GM12878 (cell line): ENCODE measurements around the gene IFNL1. TPM values are rescaled to one million over a fixed set of nuclear protein-coding genes. Genes with fewer than 3 reads are reported as not detected.

Experiments
- ATAC-seq: fragments of 200-7000 bp; cut with Tn5 transposase; 3 replicates; pipeline ENCODE4 v1.9.1; 2020; ENCODE audit warnings: mild to moderate bottlenecking, moderate library complexity
- BruUV-seq: library from RNA; stranded (reverse); fragments of 400-500 nt; replicated peaks from 2 replicates; lab custom pipeline; 2021; lab: Mats Ljungman, UMichigan
- CTCF ChIA-PET: fragments of 300-600 bp; sonication (Branson Sonifier 250); formaldehyde crosslinking; extraction: SDS; loops from one replicate; lab custom pipeline; 2021; ENCODE audit warnings: inconsistent platforms; lab: Yijun Ruan, JAX
- POLR2A ChIA-PET: fragments of 350-600 bp; formaldehyde crosslinking; extraction: SDS; loops from one replicate; lab custom pipeline; 2021; ENCODE audit warnings: inconsistent platforms; lab: Charles Lee
- RAD21 ChIA-PET: fragments of 300-600 bp; sonication (Branson Sonifier 250); formaldehyde crosslinking; loops from one replicate; lab custom pipeline; 2023; ENCODE audit warnings: antibody characterized with exemption; ENCODE audit not compliant: unreplicated experiment; lab: Charles Lee
- SMC1A ChIA-PET: fragments of 300-600 bp; sonication (Branson Sonifier 250); formaldehyde crosslinking; loops from one replicate; lab custom pipeline; 2023; ENCODE audit not compliant: unreplicated experiment, uncharacterized antibody; lab: Charles Lee
- DNase-seq: peaks from one replicate; pipeline ENCODE4 v3.0.0-alpha.2; 2011; ENCODE audit warnings: low read depth, low spot score
- FAIRE-seq: peaks from 3 replicates; lab custom pipeline; 2011; peaks lifted over from hg19 to GRCh38; lab: Jason Lieb, UNC
- H2AFZ ChIP-seq: 2 replicates; pipeline ENCODE4 v1.6.0; 2011; ENCODE audit warnings: low read depth, low read length, control low read depth; ENCODE audit not compliant: control insufficient read depth
- H3K27ac ChIP-seq: 2 replicates; pipeline ENCODE4 v1.5.1; 2011; ENCODE audit warnings: control low read depth; ENCODE audit not compliant: control insufficient read depth, insufficient read depth
- H3K27me3 ChIP-seq, 2 experiments: replicated peaks in 1 of 2; 2 replicates each; pipeline versions ENCODE4 v1.6.0 to v1.6.1; 2011; ENCODE audit warnings: low read length in 1 of 2; ENCODE audit not compliant: control insufficient read depth in 2 of 2, insufficient read depth in 2 of 2
- H3K36me3 ChIP-seq, 2 experiments: 2 replicates each; pipeline ENCODE4 v1.5.1; 2011; ENCODE audit warnings: low read length in 1 of 2; ENCODE audit not compliant: control insufficient read depth in 2 of 2, insufficient read depth in 2 of 2
- H3K4me1 ChIP-seq: 2 replicates; pipeline ENCODE4 v1.6.1; 2011; ENCODE audit warnings: mild to moderate bottlenecking, low read length, moderate library complexity, mixed read lengths; ENCODE audit not compliant: control insufficient read depth, insufficient read depth
- H3K4me2 ChIP-seq: 2 replicates; pipeline ENCODE4 v1.6.0; 2011; ENCODE audit warnings: control low read depth; ENCODE audit not compliant: control insufficient read depth, insufficient read depth
- H3K4me3 ChIP-seq: fragments of 200-600 bp; sonication (generic); 2 replicates; pipeline ENCODE4 v1.5.1; 2016
- H3K79me2 ChIP-seq: 2 replicates; pipeline ENCODE4 v1.6.0; 2011; ENCODE audit warnings: low read length; ENCODE audit not compliant: control insufficient read depth, insufficient read depth
- H3K9ac ChIP-seq: 2 replicates; pipeline ENCODE4 v1.8.0; 2011; ENCODE audit warnings: low read length, control low read depth, mixed read lengths; ENCODE audit not compliant: control insufficient read depth, insufficient read depth
- H3K9me3 ChIP-seq: replicated peaks from 3 replicates; pipeline ENCODE4 v1.5.1; 2011; ENCODE audit warnings: mild to moderate bottlenecking, low read length; ENCODE audit not compliant: control insufficient read depth, insufficient read depth
- H4K20me1 ChIP-seq: 2 replicates; pipeline ENCODE4 v1.6.0; 2011; ENCODE audit not compliant: control insufficient read depth, insufficient read depth
- BHLHE40 ChIP-seq, 2 experiments: fragments of 450-650 bp in 1 of 2; IDR thresholded peaks; 2 replicates each; pipeline ENCODE4 v1.6.1; 2011 to 2017; ENCODE audit warnings: low read depth in 2 of 2, borderline replicate concordance in 1 of 2, improper control_type of control experiment in 1 of 2, low read length in 1 of 2, mild to moderate bottlenecking in 1 of 2
- IRF5 ChIP-seq: fragments of 450-650 bp; IDR thresholded peaks from 2 replicates; pipeline ENCODE4 v1.6.1; 2017; ENCODE audit warnings: borderline replicate concordance
- PAX8 ChIP-seq: fragments of 450-650 bp; IDR thresholded peaks from 2 replicates; pipeline ENCODE4 v1.6.1; 2017; ENCODE audit warnings: mild to moderate bottlenecking, moderate library complexity
- PKNOX1 ChIP-seq: fragments of 450-650 bp; IDR thresholded peaks from 2 replicates; pipeline ENCODE4 v1.6.1; 2016; ENCODE audit warnings: mild to moderate bottlenecking
- WGBS: methylation state at CpG from one replicate; pipeline ENCODE4 v1.1.6; 2016; ENCODE audit warnings: low lambda C conversion rate; ENCODE audit not compliant: insufficient replicate concordance, insufficient coverage; ENCODE audit errors: missing lambda C conversion rate; 5-methylcytosine and 5-hydroxymethylcytosine counted together
- in situ Hi-C: fragments of 300-500 bp; cut with MboI; formaldehyde crosslinking; loops from 9 replicates; pipeline ENCODE4 v1.14.3; 2018; ENCODE audit warnings: mixed read lengths
- intact Hi-C: fragments of 100-400 bp; cut with micrococcal nuclease; formaldehyde crosslinking; loops from one replicate; pipeline ENCODE4 v1.14.2; 2022; ENCODE audit not compliant: unreplicated experiment
- polyA plus RNA-seq, 11 experiments: library from polyadenylated mRNA; depleted of rRNA in 4 of 11; unstranded in 6 of 11; stranded (reverse) in 5 of 11; fragments of >200 nt; fragmentation: Nextera tagmentation in 4 of 11; fragmentation: Illumina TruSeq in 1 of 11; extraction: Ambion mirVana in 4 of 11; extraction: Trizol in 1 of 11; gene quantifications; 1 replicate in 1 of 11; 2 replicates in 10 of 11; pipeline versions ENCODE4 v1.2.1 to v1.2.3, GENCODE V29; 2011 to 2016; ENCODE audit warnings: inconsistent platforms in 2 of 11, missing spikeins in 2 of 11, low read depth in 1 of 11
- total RNA-seq, 4 experiments: library from RNA; depleted of rRNA in 3 of 4; stranded (reverse); fragments of >200 nt in 3 of 4; fragmentation: Illumina TruSeq in 1 of 4; extraction: Trizol in 1 of 4; gene quantifications; 2 replicates each; pipeline versions ENCODE4 v1.2.1 to v1.2.3, GENCODE V29; 2013 to 2021

The IFNL1 gene
- total and polyA plus RNA-seq, 10 of the 15 experiments (the other 5 are each of a cell fraction or from before 2014, with no cell fraction given), result not detected

- TF ChIP-seq PKNOX1 (no peak), PAX8 (no peak)
Observed at GRCh38 chr19:39307046-39307821, 11.0 kb downstream of the IFNL1 start (continued).

- TF ChIP-seq IRF5 (no peak), BHLHE40 (IDR thresholded peaks at IDR 0.05; ENCODE audit: borderline replicate concordance in 1 of 2, low read depth in 2 of 2, low read length in 1 of 2) (no peak)
- no peaks in the 10 kb centered on the region for H3K79me2 ChIP-seq
- no peak for ATAC-seq
- ChIA-PET SMC1A (no interaction called here), POLR2A (no interaction called here), RAD21 (no interaction called here), CTCF (no interaction called here)
- peaks cover 0 to 2% of the 10 kb centered on the region in 2 experiments; a peak in 1 of 4 replicates for H3K27me3 ChIP-seq
- H3K9me3 ChIP-seq, result no peaks in the 10 kb centered on the region
- no peak overlapping the region for H2AFZ ChIP-seq
- DNase-seq, result no peak
- no peak overlapping the region for H3K27ac ChIP-seq
- intact Hi-C loops (no loop called here), in situ Hi-C loops (no loop called here)
- no peak overlapping the region for H3K9ac ChIP-seq
- 95% methylated on average over 59 of the region's 82 CpGs for WGBS
- no peaks in the 10 kb centered on the region for H3K36me3 ChIP-seq
- 0 out of 2 replicates have a peak, but pooled peaks cover 2% of the 10 kb centered on the region for H4K20me1 ChIP-seq
- H3K4me1 ChIP-seq, result no peaks in the 10 kb centered on the region
- no peak for FAIRE-seq
- H3K4me2 ChIP-seq, result no peak overlapping the region
- H3K4me3 ChIP-seq, result no peak overlapping the region
- BruUV-seq, result no TSS peak
Observed at GRCh38 chr19:39307822-39308530, 11.8 kb downstream of the IFNL1 start.
